SK-N-SH treated with all-trans-retinoic acid at 6 μM for 48 hours (cell line): ENCODE data around the gene ELFN1.

Experiments used
- ATAC-seq: fragments of 200-7000 bp; cut with Tn5 transposase; 3 replicates; pipeline ENCODE4 v1.9.1; 2020; ENCODE audit warnings: mild to moderate bottlenecking, moderate library complexity
- ARNTL ChIP-seq: fragments of 450-650 bp; formaldehyde crosslinking; IDR thresholded peaks from 2 replicates; pipeline ENCODE4 v1.5.0; 2020; ENCODE audit warnings: low read depth, mild to moderate bottlenecking, moderate library complexity, borderline replicate concordance
- BACH2 ChIP-seq: fragments of 250-450 bp; sonication (Bioruptor Pico); IDR thresholded peaks from 2 replicates; pipeline ENCODE4 v1.9.0; 2021; ENCODE audit warnings: mild to moderate bottlenecking, borderline replicate concordance
- GLIS3 ChIP-seq: fragments of 250-450 bp; sonication (Bioruptor Pico); IDR thresholded peaks from 2 replicates; pipeline ENCODE4 v1.5.0; 2020; ENCODE audit warnings: mild to moderate bottlenecking, moderate library complexity
- ISL1 ChIP-seq: fragments of 250-450 bp; sonication (Bioruptor Pico); IDR thresholded peaks from 2 replicates; pipeline ENCODE4 v2.1.2; 2022; ENCODE audit warnings: mild to moderate bottlenecking, moderate library complexity
- RARB ChIP-seq: fragments of 250-450 bp; sonication (Bioruptor Pico); IDR thresholded peaks from 2 replicates; pipeline ENCODE4 v1.8.0; 2021; ENCODE audit warnings: mild to moderate bottlenecking, moderate library complexity
- SNAI2 ChIP-seq: fragments of 250-450 bp; sonication (Bioruptor Pico); IDR thresholded peaks from 2 replicates; pipeline ENCODE4 v1.5.0; 2020; ENCODE audit warnings: mild to moderate bottlenecking, moderate library complexity
- TCF4 ChIP-seq: fragments of 250-450 bp; sonication (Bioruptor Pico); IDR thresholded peaks from 2 replicates; pipeline ENCODE4 v1.8.0; 2021; ENCODE audit warnings: mild to moderate bottlenecking, moderate library complexity, borderline replicate concordance
- TOX ChIP-seq: fragments of 250-450 bp; sonication (Bioruptor Pico); IDR thresholded peaks from 2 replicates; pipeline ENCODE4 v1.8.0; 2021; ENCODE audit warnings: mild to moderate bottlenecking, moderate library complexity, borderline replicate concordance
- ZC3H10 ChIP-seq: fragments of 250-450 bp; sonication (Bioruptor Pico); IDR thresholded peaks from 2 replicates; pipeline ENCODE4 v1.5.1; 2021; ENCODE audit warnings: mild to moderate bottlenecking, moderate library complexity
- ZFP3 ChIP-seq: fragments of 250-450 bp; sonication (Bioruptor Pico); IDR thresholded peaks from 2 replicates; pipeline ENCODE4 v1.5.0; 2020; ENCODE audit warnings: mild to moderate bottlenecking, moderate library complexity
- ZFP30 ChIP-seq: fragments of 450-650 bp; formaldehyde crosslinking; IDR thresholded peaks from 2 replicates; pipeline ENCODE4 v1.5.0; 2022; ENCODE audit warnings: mild to moderate bottlenecking, moderate library complexity
- ZNF70 ChIP-seq: fragments of 450-650 bp; formaldehyde crosslinking; IDR thresholded peaks from 2 replicates; pipeline ENCODE4 v1.5.0; 2020; ENCODE audit warnings: mild to moderate bottlenecking, moderate library complexity
- ZNF8 ChIP-seq: fragments of 450-650 bp; formaldehyde crosslinking; IDR thresholded peaks from 2 replicates; pipeline ENCODE4 v1.5.0; 2020; ENCODE audit warnings: mild to moderate bottlenecking, moderate library complexity
- TF ChIP-seq, protein P1 (sequence below): fragments of 250-450 bp; sonication (Bioruptor Pico); IDR thresholded peaks from 2 replicates; pipeline ENCODE4 v1.5.0; 2020; ENCODE audit warnings: mild to moderate bottlenecking, moderate library complexity
- TF ChIP-seq, protein P2 (sequence below): fragments of 250-450 bp; sonication (Bioruptor Pico); IDR thresholded peaks from 2 replicates; pipeline ENCODE4 v1.8.0; 2020; ENCODE audit warnings: mild to moderate bottlenecking, moderate library complexity, borderline replicate concordance
- TF ChIP-seq, protein P3 (sequence below): fragments of 250-450 bp; sonication (Bioruptor Pico); IDR thresholded peaks from 2 replicates; pipeline ENCODE4 v1.5.1; 2021; ENCODE audit warnings: mild to moderate bottlenecking, moderate library complexity
- TF ChIP-seq, protein P4 (sequence below): fragments of 250-450 bp; sonication (Bioruptor Pico); IDR thresholded peaks from 2 replicates; pipeline ENCODE4 v1.8.0; 2021; ENCODE audit warnings: low read depth, mild to moderate bottlenecking, moderate library complexity, borderline replicate concordance
- TF ChIP-seq, protein P5 (sequence below): fragments of 250-450 bp; sonication (Bioruptor Pico); IDR thresholded peaks from 2 replicates; pipeline ENCODE4 v1.5.1; 2020; ENCODE audit warnings: low read depth, mild to moderate bottlenecking, moderate library complexity

Gene ELFN1

DNA sequence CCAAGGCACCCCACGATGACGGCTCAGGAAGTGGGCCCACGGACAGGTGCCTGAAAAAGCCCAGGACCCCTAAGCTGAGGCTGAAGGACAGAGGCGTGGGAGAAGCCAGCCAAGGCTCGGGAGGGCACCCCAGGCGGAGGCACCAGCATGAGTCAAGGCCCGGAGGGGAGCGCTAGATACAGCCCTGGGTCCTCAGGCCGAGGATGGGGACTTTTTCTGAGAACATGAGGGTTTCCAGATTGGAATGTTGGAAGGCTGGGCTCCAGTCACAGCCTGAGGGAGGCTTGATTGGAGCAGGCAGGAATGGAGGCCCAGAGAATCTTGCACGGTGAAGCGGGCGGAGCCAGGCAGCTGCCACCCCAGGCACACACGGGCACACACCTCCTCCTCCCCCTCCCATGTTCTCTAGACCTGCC lies 19.0 kb upstream of the ELFN1 start (continued):
- TF ChIP-seq, protein P1, sequence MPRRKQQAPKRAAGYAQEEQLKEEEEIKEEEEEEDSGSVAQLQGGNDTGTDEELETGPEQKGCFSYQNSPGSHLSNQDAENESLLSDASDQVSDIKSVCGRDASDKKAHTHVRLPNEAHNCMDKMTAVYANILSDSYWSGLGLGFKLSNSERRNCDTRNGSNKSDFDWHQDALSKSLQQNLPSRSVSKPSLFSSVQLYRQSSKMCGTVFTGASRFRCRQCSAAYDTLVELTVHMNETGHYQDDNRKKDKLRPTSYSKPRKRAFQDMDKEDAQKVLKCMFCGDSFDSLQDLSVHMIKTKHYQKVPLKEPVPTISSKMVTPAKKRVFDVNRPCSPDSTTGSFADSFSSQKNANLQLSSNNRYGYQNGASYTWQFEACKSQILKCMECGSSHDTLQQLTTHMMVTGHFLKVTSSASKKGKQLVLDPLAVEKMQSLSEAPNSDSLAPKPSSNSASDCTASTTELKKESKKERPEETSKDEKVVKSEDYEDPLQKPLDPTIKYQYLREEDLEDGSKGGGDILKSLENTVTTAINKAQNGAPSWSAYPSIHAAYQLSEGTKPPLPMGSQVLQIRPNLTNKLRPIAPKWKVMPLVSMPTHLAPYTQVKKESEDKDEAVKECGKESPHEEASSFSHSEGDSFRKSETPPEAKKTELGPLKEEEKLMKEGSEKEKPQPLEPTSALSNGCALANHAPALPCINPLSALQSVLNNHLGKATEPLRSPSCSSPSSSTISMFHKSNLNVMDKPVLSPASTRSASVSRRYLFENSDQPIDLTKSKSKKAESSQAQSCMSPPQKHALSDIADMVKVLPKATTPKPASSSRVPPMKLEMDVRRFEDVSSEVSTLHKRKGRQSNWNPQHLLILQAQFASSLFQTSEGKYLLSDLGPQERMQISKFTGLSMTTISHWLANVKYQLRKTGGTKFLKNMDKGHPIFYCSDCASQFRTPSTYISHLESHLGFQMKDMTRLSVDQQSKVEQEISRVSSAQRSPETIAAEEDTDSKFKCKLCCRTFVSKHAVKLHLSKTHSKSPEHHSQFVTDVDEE (CRISPR knock-in tag): no peak
- TF ChIP-seq TCF4 (CRISPR knock-in tag) (no peak), GLIS3 (CRISPR knock-in tag) (no peak), ZC3H10 (no peak), BACH2 (CRISPR knock-in tag) (no peak)
- TF ChIP-seq, protein P2, sequence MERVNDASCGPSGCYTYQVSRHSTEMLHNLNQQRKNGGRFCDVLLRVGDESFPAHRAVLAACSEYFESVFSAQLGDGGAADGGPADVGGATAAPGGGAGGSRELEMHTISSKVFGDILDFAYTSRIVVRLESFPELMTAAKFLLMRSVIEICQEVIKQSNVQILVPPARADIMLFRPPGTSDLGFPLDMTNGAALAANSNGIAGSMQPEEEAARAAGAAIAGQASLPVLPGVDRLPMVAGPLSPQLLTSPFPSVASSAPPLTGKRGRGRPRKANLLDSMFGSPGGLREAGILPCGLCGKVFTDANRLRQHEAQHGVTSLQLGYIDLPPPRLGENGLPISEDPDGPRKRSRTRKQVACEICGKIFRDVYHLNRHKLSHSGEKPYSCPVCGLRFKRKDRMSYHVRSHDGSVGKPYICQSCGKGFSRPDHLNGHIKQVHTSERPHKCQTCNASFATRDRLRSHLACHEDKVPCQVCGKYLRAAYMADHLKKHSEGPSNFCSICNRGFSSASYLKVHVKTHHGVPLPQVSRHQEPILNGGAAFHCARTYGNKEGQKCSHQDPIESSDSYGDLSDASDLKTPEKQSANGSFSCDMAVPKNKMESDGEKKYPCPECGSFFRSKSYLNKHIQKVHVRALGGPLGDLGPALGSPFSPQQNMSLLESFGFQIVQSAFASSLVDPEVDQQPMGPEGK (CRISPR knock-in tag): no peak
- TF ChIP-seq, all 23 proteins: peak for 0

DNA sequence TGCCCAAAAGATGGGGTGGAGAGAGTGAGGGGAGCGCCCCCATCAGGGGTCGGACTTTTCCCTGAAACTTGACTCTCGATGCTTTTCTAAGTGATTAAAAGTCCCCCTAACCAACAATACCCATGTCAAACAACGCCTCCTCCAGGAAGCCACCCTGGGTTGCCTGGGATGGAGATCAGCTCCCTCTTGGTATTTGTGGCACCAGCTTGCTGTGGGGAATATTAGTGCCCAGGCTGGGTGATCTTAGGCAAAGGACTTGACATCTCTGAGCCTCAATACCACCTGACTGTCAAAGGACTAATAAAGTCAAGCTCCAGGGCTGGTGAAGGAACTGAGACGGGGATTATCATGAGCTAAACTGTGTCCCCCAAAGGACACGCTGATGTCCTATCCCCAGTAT lies 18.2 kb upstream of the ELFN1 start:
- no peak for ATAC-seq
- no peak for TF ChIP-seq ISL1 (CRISPR knock-in tag)
- no peak for TF ChIP-seq ZNF70 (CRISPR knock-in tag)

DNA sequence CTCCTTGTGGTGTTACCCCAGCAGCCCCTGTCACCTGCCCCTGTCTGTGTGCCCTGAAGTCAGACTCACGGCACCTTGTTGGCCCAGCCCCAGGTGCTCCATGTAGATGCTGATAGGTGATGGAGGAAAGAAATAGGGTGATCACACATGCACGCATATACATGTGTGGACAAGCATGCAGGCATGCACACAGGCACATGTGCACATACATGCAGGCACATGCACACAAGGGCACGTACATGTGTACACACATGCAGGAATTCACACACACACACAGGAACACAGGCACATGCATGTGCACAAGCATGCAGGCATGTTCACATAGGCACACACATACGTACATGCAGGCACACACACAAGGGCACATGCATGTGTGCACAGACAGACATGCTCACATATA lies 16.6 kb upstream of the ELFN1 start:
- no peak for ATAC-seq
- no peak for TF ChIP-seq ZC3H10

DNA sequence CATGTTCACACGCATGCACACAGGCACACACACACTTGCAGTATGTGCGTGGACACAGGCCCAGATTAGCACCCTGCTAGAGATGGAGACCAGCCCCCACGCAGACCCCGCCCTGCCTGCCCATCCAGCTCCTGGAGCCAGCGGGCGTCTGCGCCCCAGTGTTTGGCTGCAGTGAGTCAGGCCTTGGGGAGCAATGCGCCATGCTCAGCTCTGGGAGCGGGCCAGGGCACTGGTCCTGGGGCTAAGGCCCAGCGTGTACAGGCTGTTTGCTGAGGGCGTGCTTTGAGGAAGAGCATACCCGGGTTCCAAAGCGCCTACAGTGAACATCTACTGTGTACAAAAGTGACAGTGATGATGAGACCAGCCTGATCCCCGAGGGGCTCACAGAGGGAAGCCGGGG lies 16.0 kb upstream of the ELFN1 start:
- TF ChIP-seq, protein P3, sequence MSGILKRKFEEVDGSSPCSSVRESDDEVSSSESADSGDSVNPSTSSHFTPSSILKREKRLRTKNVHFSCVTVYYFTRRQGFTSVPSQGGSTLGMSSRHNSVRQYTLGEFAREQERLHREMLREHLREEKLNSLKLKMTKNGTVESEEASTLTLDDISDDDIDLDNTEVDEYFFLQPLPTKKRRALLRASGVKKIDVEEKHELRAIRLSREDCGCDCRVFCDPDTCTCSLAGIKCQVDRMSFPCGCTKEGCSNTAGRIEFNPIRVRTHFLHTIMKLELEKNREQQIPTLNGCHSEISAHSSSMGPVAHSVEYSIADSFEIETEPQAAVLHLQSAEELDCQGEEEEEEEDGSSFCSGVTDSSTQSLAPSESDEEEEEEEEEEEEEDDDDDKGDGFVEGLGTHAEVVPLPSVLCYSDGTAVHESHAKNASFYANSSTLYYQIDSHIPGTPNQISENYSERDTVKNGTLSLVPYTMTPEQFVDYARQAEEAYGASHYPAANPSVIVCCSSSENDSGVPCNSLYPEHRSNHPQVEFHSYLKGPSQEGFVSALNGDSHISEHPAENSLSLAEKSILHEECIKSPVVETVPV (CRISPR knock-in tag): no peak
- TF ChIP-seq ZC3H10 (no peak), SNAI2 (CRISPR knock-in tag) (no peak), RARB (CRISPR knock-in tag) (no peak), ZNF70 (CRISPR knock-in tag) (no peak), BACH2 (CRISPR knock-in tag) (no peak), ARNTL (no peak), GLIS3 (CRISPR knock-in tag) (no peak), TOX (no peak), ZFP30 (CRISPR knock-in tag) (no peak), ZFP3 (CRISPR knock-in tag) (no peak), ZNF8 (CRISPR knock-in tag) (no peak), ISL1 (CRISPR knock-in tag) (no peak), TCF4 (CRISPR knock-in tag) (no peak)
- TF ChIP-seq, protein P2 (CRISPR knock-in tag): no peak
- TF ChIP-seq, protein P4, sequence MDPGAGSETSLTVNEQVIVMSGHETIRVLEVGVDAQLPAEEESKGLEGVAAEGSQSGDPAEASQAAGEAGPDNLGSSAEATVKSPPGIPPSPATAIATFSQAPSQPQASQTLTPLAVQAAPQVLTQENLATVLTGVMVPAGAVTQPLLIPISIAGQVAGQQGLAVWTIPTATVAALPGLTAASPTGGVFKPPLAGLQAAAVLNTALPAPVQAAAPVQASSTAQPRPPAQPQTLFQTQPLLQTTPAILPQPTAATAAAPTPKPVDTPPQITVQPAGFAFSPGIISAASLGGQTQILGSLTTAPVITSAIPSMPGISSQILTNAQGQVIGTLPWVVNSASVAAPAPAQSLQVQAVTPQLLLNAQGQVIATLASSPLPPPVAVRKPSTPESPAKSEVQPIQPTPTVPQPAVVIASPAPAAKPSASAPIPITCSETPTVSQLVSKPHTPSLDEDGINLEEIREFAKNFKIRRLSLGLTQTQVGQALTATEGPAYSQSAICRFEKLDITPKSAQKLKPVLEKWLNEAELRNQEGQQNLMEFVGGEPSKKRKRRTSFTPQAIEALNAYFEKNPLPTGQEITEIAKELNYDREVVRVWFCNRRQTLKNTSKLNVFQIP (CRISPR knock-in tag): no peak
- TF ChIP-seq, protein P5, sequence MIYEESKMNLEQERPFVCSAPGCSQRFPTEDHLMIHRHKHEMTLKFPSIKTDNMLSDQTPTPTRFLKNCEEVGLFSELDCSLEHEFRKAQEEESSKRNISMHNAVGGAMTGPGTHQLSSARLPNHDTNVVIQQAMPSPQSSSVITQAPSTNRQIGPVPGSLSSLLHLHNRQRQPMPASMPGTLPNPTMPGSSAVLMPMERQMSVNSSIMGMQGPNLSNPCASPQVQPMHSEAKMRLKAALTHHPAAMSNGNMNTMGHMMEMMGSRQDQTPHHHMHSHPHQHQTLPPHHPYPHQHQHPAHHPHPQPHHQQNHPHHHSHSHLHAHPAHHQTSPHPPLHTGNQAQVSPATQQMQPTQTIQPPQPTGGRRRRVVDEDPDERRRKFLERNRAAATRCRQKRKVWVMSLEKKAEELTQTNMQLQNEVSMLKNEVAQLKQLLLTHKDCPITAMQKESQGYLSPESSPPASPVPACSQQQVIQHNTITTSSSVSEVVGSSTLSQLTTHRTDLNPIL (CRISPR knock-in tag): no peak
- TF ChIP-seq, protein P1 (CRISPR knock-in tag): no peak
- ATAC-seq: no peak
